ENCODE measurements around the gene TOR1A.
"Not testable (repeated sequence)": the region's sequence is repeated elsewhere in the genome, so short reads cannot be mapped to it uniquely, and the experiment has no call there.

Gene TOR1A

GRCh38 chr9:129816501-129817435, 7.2 kb downstream of the TOR1A start:
- no peak for DNase-seq

- DNase-seq: no peak
Observed at GRCh38 chr9:129815278-129815677, 8.7 kb downstream of the TOR1A start.

- no peak for DNase-seq
Observed at GRCh38 chr9:129814432-129815223, 9.3 kb downstream of the TOR1A start.

- DNase-seq: no peak
Observed at GRCh38 chr9:129813661-129814060, 10.3 kb downstream of the TOR1A start.

GRCh38 chr9:129812385-129812784, 11.6 kb downstream of the TOR1A start:
- no peak for DNase-seq

GRCh38 chr9:129811967-129812363, 12.0 kb downstream of the TOR1A start:
- no peak for DNase-seq

- no peak for DNase-seq
Observed at GRCh38 chr9:129810788-129811187, 13.1 kb downstream of the TOR1A start.

GRCh38 chr9:129810116-129810515, 13.8 kb downstream of the TOR1A start:
- DNase-seq: no peak

- no peak for DNase-seq
Observed at GRCh38 chr9:129809346-129809745, 14.6 kb downstream of the TOR1A start.

GRCh38 chr9:129806061-129806460, 17.9 kb downstream of the TOR1A start:
- no peak for DNase-seq

GRCh38 chr9:129803676-129804060, 20.3 kb downstream of the TOR1A start:
- DNase-seq: no peak

GRCh38 chr9:129802833-129803675, 20.9 kb downstream of the TOR1A start, which contains the start of gene TOR1B:
Gene TOR1B, plus strand, starts transcription at chr9:129803184. Its CDS starts 29 bp downstream, at chr9:129803213.
- peak; percentile 2 for DNase-seq

- no peak for DNase-seq
Observed at GRCh38 chr9:129801504-129801903, 22.4 kb downstream of the TOR1A start.

GRCh38 chr9:129798973-129799372, 25.0 kb downstream of the TOR1A start:
- DNase-seq: no peak

GRCh38 chr9:129796029-129796428, 27.9 kb downstream of the TOR1A start:
- DNase-seq: not testable (repeated sequence)

GRCh38 chr9:129794549-129794948, 29.4 kb downstream of the TOR1A start:
- DNase-seq: no peak

GRCh38 chr9:129786481-129786880, 37.5 kb downstream of the TOR1A start:
- DNase-seq: no peak

- no peak for DNase-seq
Observed at GRCh38 chr9:129785866-129786265, 38.1 kb downstream of the TOR1A start.

- DNase-seq: not testable (repeated sequence)
Observed at GRCh38 chr9:129784970-129785369, 39.0 kb downstream of the TOR1A start.

- DNase-seq: no peak
Observed at GRCh38 chr9:129783516-129784361, 40.2 kb downstream of the TOR1A start.

GRCh38 chr9:129781981-129782380, 42.0 kb downstream of the TOR1A start:
- no peak for DNase-seq

- DNase-seq: no peak
Observed at GRCh38 chr9:129781131-129781530, 42.8 kb downstream of the TOR1A start.

Measured in NCI-H187 treated with DMSO at 0.1 percent for 48 hours (cell line).